NCI-H526 treated with DMSO at 0.1 percent for 48 hours (cell line): ENCODE data around the gene PPM1J.
"Not testable (repeated sequence)": the region's sequence is repeated elsewhere in the genome, so short reads cannot be mapped to it uniquely, and the experiment has no call there.

Experiments
- DNase-seq: peaks from one replicate; lab custom pipeline; 2025; lab: John Stamatoyannopoulos, UW

The PPM1J gene

DNA sequence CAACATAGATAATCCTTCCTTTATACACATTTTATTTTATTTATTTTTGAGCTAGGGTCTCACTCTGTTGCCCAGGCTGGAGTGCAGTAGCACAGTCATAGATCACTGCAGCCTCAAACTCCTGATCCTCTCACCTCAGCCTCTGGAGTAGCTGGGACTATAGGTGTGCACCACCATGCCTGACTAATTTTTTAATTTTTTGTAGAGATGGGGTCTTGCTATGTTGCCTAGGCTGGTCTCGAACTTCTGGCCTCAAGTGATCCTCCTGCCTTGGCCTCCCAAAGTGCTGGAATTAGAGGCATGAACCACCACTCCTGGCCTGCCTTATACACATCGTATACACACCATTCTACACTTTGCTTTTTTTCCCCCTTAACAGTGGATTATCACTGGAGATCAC is 6.2 kb upstream of the PPM1J start:
- not testable (repeated sequence) for DNase-seq

DNA sequence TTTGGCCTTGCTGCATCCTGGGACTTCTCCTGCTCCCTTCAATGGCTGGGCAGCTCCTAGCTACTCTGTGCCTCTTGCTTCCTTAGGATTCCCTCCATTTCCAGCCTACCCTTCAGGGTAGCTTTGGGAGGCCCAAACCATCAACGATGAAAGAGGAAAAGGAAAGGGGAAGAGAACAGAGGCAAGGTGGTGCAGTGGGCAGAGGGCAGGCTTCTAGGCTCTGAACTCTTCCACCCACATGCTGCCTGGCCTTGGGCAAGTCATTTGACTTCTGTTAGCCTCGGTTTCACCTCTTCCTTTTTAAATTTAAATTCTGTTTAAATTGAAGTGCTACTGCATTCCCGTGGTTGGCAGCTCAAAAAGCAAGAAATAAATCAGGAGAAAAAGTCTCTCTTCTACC is 5.7 kb upstream of the PPM1J start:
- DNase-seq = no peak

DNA sequence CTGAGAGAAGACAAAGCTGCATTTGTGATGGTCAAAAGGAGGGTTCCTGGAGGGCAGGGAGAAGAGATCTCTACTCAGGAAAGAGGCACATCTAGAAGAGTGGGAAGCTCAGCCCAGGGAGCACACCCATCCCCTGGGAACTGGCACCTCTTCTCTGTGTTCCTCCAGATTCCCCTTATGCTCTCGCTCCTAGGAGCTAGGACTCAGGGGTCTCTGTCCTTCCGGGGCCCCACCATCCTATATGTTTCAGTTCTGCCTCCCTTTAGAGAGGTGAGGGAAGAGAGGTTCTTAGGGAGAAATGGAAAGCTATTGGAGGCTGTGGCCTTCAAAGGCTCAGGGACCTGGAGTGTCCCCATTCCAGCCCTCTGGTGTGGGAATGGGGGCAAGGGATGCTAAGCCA is 4.6 kb upstream of the PPM1J start:
- DNase-seq = no peak

GRCh38 chr1:112718691-112719418 is 3.7 kb upstream of the PPM1J start:
- peak; percentile 72 for DNase-seq

- DNase-seq = no peak
Observed at GRCh38 chr1:112717263-112717873, 2.2 kb upstream of the PPM1J start.

- DNase-seq = peak; percentile 84
Observed at GRCh38 chr1:112716133-112716720, 1.1 kb upstream of the PPM1J start.

- no peak for DNase-seq
Observed at GRCh38 chr1:112714313-112715263, 544 bp downstream of the PPM1J start.

DNA sequence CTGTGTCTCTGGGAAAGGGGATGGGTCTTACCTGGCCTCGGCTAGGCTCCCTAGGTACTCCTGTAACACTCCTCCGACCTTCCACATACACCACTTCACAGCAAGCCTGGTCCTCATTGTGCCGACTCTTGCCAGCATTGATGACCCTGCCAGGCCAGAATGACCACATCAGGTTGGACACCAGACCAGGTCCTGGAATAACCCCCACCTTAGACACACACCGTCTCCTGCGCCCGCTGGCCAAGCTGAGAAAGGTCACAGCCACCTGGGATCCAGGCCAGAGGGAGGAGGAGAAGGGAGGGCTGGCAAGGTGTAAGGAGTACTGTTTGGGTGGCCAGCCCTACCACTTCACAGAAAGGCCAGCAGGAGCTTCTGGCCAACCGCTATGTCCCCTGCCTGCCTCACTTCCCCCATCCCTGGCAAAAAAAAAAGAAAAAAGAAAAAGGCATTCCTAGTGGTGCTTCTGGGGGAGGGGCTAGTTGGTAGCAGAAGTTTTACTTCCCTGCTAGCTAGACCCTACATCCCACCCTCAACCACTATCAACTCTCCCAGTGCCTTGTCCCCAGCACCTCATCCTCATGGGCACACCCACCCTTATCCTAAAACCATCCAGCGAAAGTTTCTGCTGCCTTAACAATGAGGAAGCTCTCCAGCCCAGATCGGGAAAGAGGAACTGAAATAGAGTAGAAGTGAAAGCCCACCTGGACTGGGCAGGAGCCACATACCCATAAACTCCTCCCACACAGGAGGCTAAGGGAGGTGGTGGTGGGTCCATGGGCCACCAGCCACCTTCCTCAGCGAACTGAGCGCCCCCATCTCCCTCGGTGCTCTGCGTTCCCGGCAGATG is 1.4 kb downstream of the PPM1J start:
- DNase-seq = no peak

- no peak for DNase-seq
Observed at GRCh38 chr1:112712701-112713128, 2.4 kb downstream of the PPM1J start.

- no peak for DNase-seq
Observed at GRCh38 chr1:112712191-112712590, 2.9 kb downstream of the PPM1J start.

- DNase-seq = no peak
Observed at GRCh38 chr1:112711670-112712069, 3.5 kb downstream of the PPM1J start.

GRCh38 chr1:112711041-112711440 is 4.1 kb downstream of the PPM1J start:
- DNase-seq = no peak

GRCh38 chr1:112710586-112710985 is 4.5 kb downstream of the PPM1J start:
- DNase-seq = no peak

- no peak for DNase-seq
Observed at GRCh38 chr1:112710159-112710558, 5.0 kb downstream of the PPM1J start.

DNA sequence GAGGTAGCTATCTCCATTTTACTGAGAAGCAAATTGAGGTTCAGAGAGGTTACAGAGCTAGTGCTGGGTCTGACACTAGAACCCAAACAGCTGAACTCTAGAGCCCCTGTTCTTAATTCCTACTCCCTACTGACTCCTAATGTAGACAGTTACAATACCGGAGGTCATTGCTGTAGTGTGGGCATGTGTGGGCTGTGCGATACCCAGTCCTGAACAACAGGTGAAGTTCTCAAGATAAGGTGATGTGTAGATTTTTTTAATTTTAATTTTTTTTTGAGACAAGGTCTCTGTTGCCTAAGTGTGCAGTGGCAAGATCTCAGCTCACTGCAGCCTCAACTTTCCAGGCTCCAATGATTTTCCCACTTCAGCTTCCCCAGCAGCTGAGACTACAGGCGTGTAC is 6.6 kb downstream of the PPM1J start:
- no peak for DNase-seq

DNA sequence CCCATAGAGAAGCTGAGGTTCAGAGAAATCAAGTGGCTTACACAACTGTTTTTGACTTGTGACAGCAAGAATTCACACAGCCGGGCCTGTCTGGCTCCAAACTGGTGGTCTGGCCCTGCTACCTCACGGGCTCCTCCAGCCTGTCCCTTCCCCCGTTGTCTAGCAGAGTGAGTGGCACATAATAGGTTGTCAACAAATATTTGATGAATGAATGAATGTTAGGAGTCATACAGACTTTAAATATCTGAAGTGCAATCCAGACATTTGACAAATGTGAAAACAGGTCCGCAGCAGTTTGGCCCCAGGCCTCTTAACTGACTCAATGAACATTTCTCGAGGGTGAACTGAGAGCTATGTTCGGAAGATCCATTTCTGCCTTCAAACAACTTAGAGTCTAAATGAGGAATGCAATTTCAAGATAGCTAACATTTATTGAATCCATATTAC is 7.1 kb downstream of the PPM1J start:
- no peak for DNase-seq

GRCh38 chr1:112707221-112708001 is 7.7 kb downstream of the PPM1J start:
- peak; percentile 84 for DNase-seq

DNA sequence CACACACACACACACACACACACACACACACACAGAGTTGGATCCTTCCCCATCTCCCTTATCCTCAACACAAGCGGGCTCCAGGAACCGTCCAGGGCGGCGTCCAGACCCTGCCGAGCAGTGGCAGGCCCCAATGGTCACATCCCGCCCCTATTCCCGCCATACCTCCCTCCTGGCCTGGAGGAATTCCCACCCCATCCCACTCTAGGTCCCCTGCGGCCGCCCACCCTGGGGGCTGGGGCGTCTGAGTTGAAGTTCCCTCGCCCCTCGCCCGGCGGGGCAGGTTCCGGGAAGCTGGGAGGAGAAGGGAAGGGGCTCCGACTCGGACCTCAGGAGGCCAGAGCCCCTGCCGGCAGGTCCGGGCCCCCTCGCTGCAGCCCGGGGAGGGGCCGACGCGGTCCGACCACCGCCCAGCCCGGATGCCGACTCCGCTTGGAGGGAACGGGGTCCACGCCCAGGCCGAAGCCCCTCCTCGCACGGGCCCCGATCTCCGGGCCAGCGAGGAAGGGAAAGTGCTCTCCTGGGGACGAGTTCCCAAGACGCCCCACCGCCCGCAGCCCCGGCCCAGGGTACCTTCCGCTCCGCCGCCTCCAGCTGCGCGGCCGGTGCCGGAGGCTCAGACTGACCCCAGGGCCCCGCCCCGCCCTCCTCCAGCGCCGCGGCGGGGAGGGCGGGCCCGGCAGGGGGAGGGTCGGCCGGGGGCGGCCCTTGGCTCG is 8.5 kb downstream of the PPM1J start, which contains the start of gene RHOC:
Gene RHOC (minus strand): TSS at position 623 of the 716 bp plus-strand sequence. CDS start 3,328 bp downstream, outside the sequence.
- peak; percentile 64 for DNase-seq

- DNase-seq = peak; percentile 78
Observed at GRCh38 chr1:112704934-112705627, 10.1 kb downstream of the PPM1J start.
